Stimulated activated CD8-positive, alpha-beta memory T cell treated with anti-CD3 and anti-CD28 coated beads, Interleukin-12 subunit alpha, Interleukin-12 subunit beta, amount 100 ng/mL, for 24 hours (primary cell): ENCODE results near the gene ARHGEF11.
"Not testable (repeated sequence)": the region's sequence is repeated elsewhere in the genome, so short reads cannot be mapped to it uniquely, and the experiment has no call there.

Experiments
- DNase-seq: peaks from one replicate; pipeline ENCODE4 v3.0.0-alpha.2; 2020; ENCODE audit errors: extremely low read depth

The ARHGEF11 gene

GRCh38 chr1:156929596-156930238 lies 115.8 kb downstream of the ARHGEF11 start:
- no peak for DNase-seq

- no peak for DNase-seq
These were observed 117.4 kb downstream of the ARHGEF11 start for GRCh38 chr1:156928043-156928602.

GRCh38 chr1:156927215-156928042 lies 118.1 kb downstream of the ARHGEF11 start:
- DNase-seq: peak; percentile 19

GRCh38 chr1:156926695-156927094 lies 118.8 kb downstream of the ARHGEF11 start:
- not testable (repeated sequence) for DNase-seq

- DNase-seq: peak; percentile 17
These were observed 119.4 kb downstream of the ARHGEF11 start for GRCh38 chr1:156926175-156926574.

- DNase-seq: no peak
These were observed 120.2 kb downstream of the ARHGEF11 start for GRCh38 chr1:156925154-156926010.

GRCh38 chr1:156924478-156925153 lies 120.9 kb downstream of the ARHGEF11 start:
- DNase-seq: no peak

GRCh38 chr1:156923670-156924477 lies 121.7 kb downstream of the ARHGEF11 start:
- no peak for DNase-seq

- DNase-seq: no peak
These were observed 122.4 kb downstream of the ARHGEF11 start for GRCh38 chr1:156922986-156923669.

GRCh38 chr1:156921053-156921529 lies 124.5 kb downstream of the ARHGEF11 start:
- no peak for DNase-seq

GRCh38 chr1:156920233-156921052 lies 125.1 kb downstream of the ARHGEF11 start, which contains the start of gene LRRC71:
TSS of gene LRRC71 (plus strand) at chr1:156920632. CDS start at chr1:156920804, 172 bp downstream.
- peak; percentile 33 for DNase-seq

- DNase-seq: no peak
These were observed 131.1 kb downstream of the ARHGEF11 start for GRCh38 chr1:156914440-156914856.

- DNase-seq: no peak
These were observed 131.6 kb downstream of the ARHGEF11 start for GRCh38 chr1:156913809-156914387.

- DNase-seq: no peak
These were observed 132.4 kb downstream of the ARHGEF11 start for GRCh38 chr1:156912861-156913808.

- no peak for DNase-seq
These were observed 133.2 kb downstream of the ARHGEF11 start for GRCh38 chr1:156912310-156912709.

GRCh38 chr1:156911577-156912298 lies 133.8 kb downstream of the ARHGEF11 start:
- no peak for DNase-seq
